HepG2 (cell line): ENCODE data around the gene ROPN1B. TPM values are rescaled to one million over a fixed set of nuclear protein-coding genes. Genes with fewer than 3 reads are reported as not detected.
A peak's percentile ranks its signal among the peaks of the same experiment; 100 is the strongest.
"Not testable (repeated sequence)": the region's sequence is repeated elsewhere in the genome, so short reads cannot be mapped to it uniquely, and the experiment has no call there.

ENCODE experiments used
- ATAC-seq: fragments of 200-7000 bp; cut with Tn5 transposase; 3 replicates; pipeline ENCODE4 v1.9.1; 2020; ENCODE audit warnings: mild to moderate bottlenecking, moderate library complexity
- BruUV-seq: library from RNA; stranded (reverse); fragments of 400-500 nt; replicated peaks from 2 replicates; lab custom pipeline; 2021; lab: Mats Ljungman, UMichigan
- CTCF ChIA-PET: fragments of 300-600 bp; formaldehyde crosslinking; extraction: SDS; loops from one replicate; lab custom pipeline; 2021; ENCODE audit warnings: low total read pairs, inconsistent platforms, low intra/inter-chr PET ratio; lab: Yijun Ruan, JAX
- POLR2A ChIA-PET: fragments of 350-600 bp; sonication (Branson Sonifier 250); formaldehyde crosslinking; loops from one replicate; lab custom pipeline; 2020; ENCODE audit warnings: antibody characterized with exemption, inconsistent platforms; lab: Yijun Ruan, JAX
- DNase-seq: peaks from one replicate; pipeline ENCODE4 v3.0.0-alpha.2; 2015; ENCODE audit warnings: low spot score
- FAIRE-seq: peaks from 3 replicates; lab custom pipeline; 2011; peaks lifted over from hg19 to GRCh38; lab: Jason Lieb, UNC
- H2AFZ ChIP-seq: one replicate; pipeline ENCODE4 v1.6.1; 2011; ENCODE audit warnings: low read length, inconsistent platforms
- H3K27ac ChIP-seq: fragments of 300-600 bp; 3 replicates; pipeline ENCODE4 v1.8.0; 2011; ENCODE audit warnings: mixed run types, mild to moderate bottlenecking, mixed read lengths, low read length, inconsistent platforms; ENCODE audit not compliant: insufficient read depth; ENCODE audit errors: extremely low read length
- H3K27me3 ChIP-seq, 2 experiments: fragments of 200-600 bp in 1 of 2; 2 replicates in 1 of 2; 3 replicates in 1 of 2; pipeline versions ENCODE4 v1.6.0 to v1.8.0; 2011; ENCODE audit warnings: low read length in 2 of 2, mild to moderate bottlenecking in 2 of 2, moderate library complexity in 2 of 2, inconsistent platforms in 1 of 2; ENCODE audit not compliant: insufficient read depth in 2 of 2, control insufficient read depth in 1 of 2
- H3K36me3 ChIP-seq, 2 experiments: fragments of 200-600 bp in 1 of 2; replicated peaks in 1 of 2; 2 replicates in 1 of 2; 3 replicates in 1 of 2; pipeline versions ENCODE4 v1.5.1 to v1.8.0; 2011; ENCODE audit warnings: low read length in 2 of 2, inconsistent platforms in 1 of 2; ENCODE audit not compliant: insufficient read depth in 2 of 2, control insufficient read depth in 1 of 2
- H3K4me1 ChIP-seq: 2 replicates; pipeline ENCODE4 v1.5.1; 2012; ENCODE audit warnings: low read length, inconsistent platforms; ENCODE audit not compliant: insufficient read depth
- H3K4me2 ChIP-seq: 2 replicates; pipeline ENCODE4 v1.6.0; 2011; ENCODE audit warnings: low read depth, low read length, inconsistent platforms
- H3K4me3 ChIP-seq, 3 experiments: fragments of 200-600 bp in 1 of 3; sonication (generic), shearing (Covaris generic) in 1 of 3; replicated peaks in 1 of 3; 2 replicates each; pipeline ENCODE4 v1.5.1; 2011 to 2016; ENCODE audit warnings: low read length in 3 of 3, inconsistent platforms in 2 of 3, low read depth in 2 of 3, mild to moderate bottlenecking in 2 of 3, control low read depth in 1 of 3, mixed read lengths in 1 of 3; ENCODE audit not compliant: insufficient read depth in 1 of 3
- H3K79me2 ChIP-seq: one replicate; pipeline ENCODE4 v1.6.1; 2011; ENCODE audit warnings: low read length, inconsistent platforms; ENCODE audit not compliant: insufficient read depth
- H3K9ac ChIP-seq: 2 replicates; pipeline ENCODE4 v1.6.0; 2011; ENCODE audit warnings: mild to moderate bottlenecking, low read depth, low read length, inconsistent platforms; ENCODE audit not compliant: insufficient read depth
- H3K9me3 ChIP-seq: 2 replicates; pipeline ENCODE4 v1.5.1; 2012; ENCODE audit warnings: mild to moderate bottlenecking, low read length
- H4K20me1 ChIP-seq: 2 replicates; pipeline ENCODE4 v1.6.0; 2011; ENCODE audit warnings: inconsistent platforms, mild to moderate bottlenecking, low read length, moderate library complexity; ENCODE audit not compliant: insufficient read depth
- KDM2A ChIP-seq: sonication (generic); formaldehyde crosslinking; IDR thresholded peaks from 2 replicates; pipeline ENCODE4 v1.4.0; 2020; ENCODE audit warnings: low read depth, missing genetic modification reagents, borderline replicate concordance
- SMC3 ChIP-seq: IDR thresholded peaks from 2 replicates; pipeline ENCODE4 v1.6.1; 2011; ENCODE audit warnings: low read length, improper control_type of control experiment
- STAG1 ChIP-seq: sonication (generic); formaldehyde crosslinking; IDR thresholded peaks from 2 replicates; pipeline ENCODE4 v1.4.0; 2020; ENCODE audit warnings: missing genetic modification reagents
- WGBS: methylation state at CpG from one replicate; pipeline ENCODE4 v1.1.6; 2017; ENCODE audit warnings: low lambda C conversion rate; 5-methylcytosine and 5-hydroxymethylcytosine counted together
- in situ Hi-C: cut with HindIII; loops from 2 replicates; pipeline ENCODE4 v1.10.0; 2017; ENCODE audit warnings: low pct_unique_long_range_greater_than_20kb; ENCODE audit not compliant: extremely low pct_ligation_motif_present
- intact Hi-C: fragments of 100-400 bp; cut with micrococcal nuclease; formaldehyde crosslinking; loops from one replicate; pipeline ENCODE4 v1.10.0; 2022; ENCODE audit not compliant: unreplicated experiment
- polyA plus RNA-seq, 8 experiments: library from polyadenylated mRNA; depleted of rRNA in 3 of 8; stranded (reverse) in 7 of 8; unstranded in 1 of 8; fragments of >200 nt; fragmentation: Illumina TruSeq in 4 of 8; extraction: Trizol in 4 of 8; gene quantifications; 2 replicates each; pipeline versions ENCODE4 v1.2.1 to v1.2.3, GENCODE V29; 2011 to 2016; ENCODE audit warnings: low read depth in 4 of 8, missing spikeins in 1 of 8, mixed read lengths in 1 of 8; ENCODE audit not compliant: insufficient read depth in 1 of 8
- total RNA-seq, 5 experiments: library from RNA; depleted of rRNA; stranded (reverse); fragments of >200 nt; fragmentation: Illumina TruSeq; extraction: Trizol; gene quantifications; 2 replicates each; pipeline ENCODE4 v1.2.3, GENCODE V29; 2016; ENCODE audit warnings: low read depth in 1 of 5
- TF ChIP-seq, protein P1 (sequence below): sonication (generic); formaldehyde crosslinking; IDR thresholded peaks from 2 replicates; pipeline ENCODE4 v1.5.0; 2020; ENCODE audit warnings: mild to moderate bottlenecking, missing genetic modification reagents, moderate library complexity

ROPN1B gene
- total and polyA plus RNA-seq, 2 of the 13 experiments (the other 11 are each of a cell fraction or from before 2014, with no cell fraction given), result not detected

DNA sequence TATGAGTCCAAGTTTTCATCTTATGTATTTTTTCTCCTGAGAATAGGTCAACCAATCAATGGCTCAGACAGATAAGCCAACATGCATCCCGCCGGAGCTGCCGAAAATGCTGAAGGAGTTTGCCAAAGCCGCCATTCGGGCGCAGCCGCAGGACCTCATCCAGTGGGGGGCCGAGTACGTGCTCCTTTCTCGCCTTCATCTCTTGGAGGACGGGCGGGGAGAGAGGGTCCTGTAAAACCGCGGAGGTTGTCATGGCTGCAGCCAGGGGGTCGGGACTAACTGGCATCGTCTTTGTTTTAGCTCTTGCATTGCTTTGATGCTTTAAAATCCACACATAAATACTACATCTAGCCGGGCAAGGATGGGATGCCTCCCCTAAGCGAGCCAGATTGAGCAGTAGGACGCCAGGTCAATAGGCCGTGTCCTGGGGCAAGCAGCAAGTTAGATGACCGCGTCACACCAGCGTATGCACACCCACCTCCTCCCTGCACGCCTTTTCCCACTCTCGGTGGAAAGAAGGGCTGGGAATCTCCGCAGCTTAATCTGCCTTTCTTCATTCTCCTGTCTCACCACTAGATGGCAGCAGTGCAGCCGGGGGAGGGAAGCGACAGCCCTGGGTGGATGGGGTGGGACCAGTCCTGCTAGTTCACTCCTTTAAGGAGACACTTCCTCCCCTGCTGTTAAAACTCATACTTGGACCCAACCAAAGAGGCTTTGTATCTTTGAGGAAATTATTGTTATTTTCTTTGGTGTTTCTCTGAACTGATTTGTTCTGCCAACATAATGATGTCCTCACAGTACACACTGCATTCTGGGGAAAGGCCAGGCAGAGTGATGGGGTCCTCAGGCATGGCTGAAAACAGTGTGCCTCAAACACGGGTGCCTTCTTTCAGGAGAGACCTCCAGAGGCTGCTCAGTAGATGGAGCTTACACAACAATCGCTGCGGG, 3.3 kb downstream of the ROPN1B start:
- in situ Hi-C loops, H3K27ac ChIP-seq, H3K79me2 ChIP-seq, H2AFZ ChIP-seq, CTCF ChIA-PET, BruUV-seq, H3K27me3 ChIP-seq, H3K9me3 ChIP-seq, H3K4me1 ChIP-seq, H3K36me3 ChIP-seq, POLR2A ChIA-PET, DNase-seq, H3K9ac ChIP-seq, H4K20me1 ChIP-seq: not testable (repeated sequence)
- peak overlapping the region in 1 of 3 experiments; percentile 10; a peak in 1 of 6 replicates for H3K4me3 ChIP-seq
- FAIRE-seq, result peak; percentile 97
- peak; percentile 25; the same call in 1 of the 2 replicates for TF ChIP-seq SMC3
- TF ChIP-seq, protein P1, sequence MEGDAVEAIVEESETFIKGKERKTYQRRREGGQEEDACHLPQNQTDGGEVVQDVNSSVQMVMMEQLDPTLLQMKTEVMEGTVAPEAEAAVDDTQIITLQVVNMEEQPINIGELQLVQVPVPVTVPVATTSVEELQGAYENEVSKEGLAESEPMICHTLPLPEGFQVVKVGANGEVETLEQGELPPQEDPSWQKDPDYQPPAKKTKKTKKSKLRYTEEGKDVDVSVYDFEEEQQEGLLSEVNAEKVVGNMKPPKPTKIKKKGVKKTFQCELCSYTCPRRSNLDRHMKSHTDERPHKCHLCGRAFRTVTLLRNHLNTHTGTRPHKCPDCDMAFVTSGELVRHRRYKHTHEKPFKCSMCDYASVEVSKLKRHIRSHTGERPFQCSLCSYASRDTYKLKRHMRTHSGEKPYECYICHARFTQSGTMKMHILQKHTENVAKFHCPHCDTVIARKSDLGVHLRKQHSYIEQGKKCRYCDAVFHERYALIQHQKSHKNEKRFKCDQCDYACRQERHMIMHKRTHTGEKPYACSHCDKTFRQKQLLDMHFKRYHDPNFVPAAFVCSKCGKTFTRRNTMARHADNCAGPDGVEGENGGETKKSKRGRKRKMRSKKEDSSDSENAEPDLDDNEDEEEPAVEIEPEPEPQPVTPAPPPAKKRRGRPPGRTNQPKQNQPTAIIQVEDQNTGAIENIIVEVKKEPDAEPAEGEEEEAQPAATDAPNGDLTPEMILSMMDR, result peak; percentile 76
- TF ChIP-seq KDM2A (CRISPR knock-in tag), result 0 out of 2 replicates have a peak, but pooled peaks have one; percentile 32
- peak; percentile 61 for TF ChIP-seq STAG1
- intact Hi-C loops, result loop anchor here (5.0 to 10.0 kb wide), 3 partner anchors 110 to 233 kb away; partner anchors contain the start of gene SLC41A3
- whole genome bisulfite sequencing, result 31% methylated on average over 13 of the region's 31 CpGs
- peak overlapping the region; percentile 23; the same call in 1 of the 2 replicates for H3K4me2 ChIP-seq
- ATAC-seq, result peak; percentile 82

GRCh38 chr3:125975245-125976002, 6.4 kb downstream of the ROPN1B start:
- H3K4me1 ChIP-seq, H3K79me2 ChIP-seq, POLR2A ChIA-PET, ATAC-seq, H3K4me2 ChIP-seq, FAIRE-seq, H3K36me3 ChIP-seq, BruUV-seq, H3K4me3 ChIP-seq, CTCF ChIA-PET, in situ Hi-C loops, H3K9ac ChIP-seq, H2AFZ ChIP-seq, H3K27me3 ChIP-seq, DNase-seq, H3K27ac ChIP-seq, H3K9me3 ChIP-seq, H4K20me1 ChIP-seq: not testable (repeated sequence)
- 30% methylated on average over 8 of the region's 9 CpGs for WGBS
- intact Hi-C loops, result loop anchor here (10.0 kb wide), 2 partner anchors 139 to 229 kb away; no protein-coding TSS in a partner anchor

GRCh38 chr3:125976003-125976390, 7.0 kb downstream of the ROPN1B start:
- H3K79me2 ChIP-seq, H3K4me1 ChIP-seq, ATAC-seq, H3K27ac ChIP-seq, FAIRE-seq, CTCF ChIA-PET, H3K9me3 ChIP-seq, H3K4me3 ChIP-seq, H3K36me3 ChIP-seq, DNase-seq, H3K9ac ChIP-seq, POLR2A ChIA-PET, H3K27me3 ChIP-seq, H4K20me1 ChIP-seq, BruUV-seq, H3K4me2 ChIP-seq, H2AFZ ChIP-seq, in situ Hi-C loops: not testable (repeated sequence)
- WGBS, result 79% methylated on average over 2 of the region's 3 CpGs
- intact Hi-C loops, result loop anchor here (10.0 kb wide), 2 partner anchors 139 to 229 kb away; no protein-coding TSS in a partner anchor
